ENCODE data around the gene WAS.

Gene WAS

DNA sequence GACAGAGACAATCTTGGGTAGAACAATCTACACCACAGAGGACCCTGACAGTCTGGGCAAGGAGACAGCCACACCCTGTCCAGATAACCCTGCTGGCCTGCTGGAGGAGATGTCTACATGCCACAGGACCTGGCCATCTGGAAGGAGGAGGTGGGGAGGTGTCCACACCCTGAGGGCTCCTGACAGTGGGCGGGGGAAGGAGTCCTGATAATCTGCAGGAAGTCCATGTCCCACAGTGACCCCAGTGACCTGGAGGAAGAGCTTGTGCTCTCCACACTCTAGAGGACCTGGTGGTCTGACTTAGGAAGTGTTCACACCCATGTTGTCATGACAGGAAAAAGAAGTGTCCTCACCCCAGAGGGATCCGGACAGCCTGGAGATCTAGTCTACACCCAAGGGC is 18.4 kb downstream of the WAS start:
- FAIRE-seq (no peak), DNase-seq (ENCODE audit: insufficient read length) (no peak)
- no peak for TF ChIP-seq POLR2AphosphoS5 (IDR thresholded peaks at IDR 0.05; ENCODE audit: low read depth, low read length)
- no peak for TF ChIP-seq POLR2A (IDR thresholded peaks at IDR 0.05; ENCODE audit: low read depth, low read length)
- no peak for TF ChIP-seq TAF1 (IDR thresholded peaks at IDR 0.05; ENCODE audit: borderline replicate concordance, low read depth, low read length)

DNA sequence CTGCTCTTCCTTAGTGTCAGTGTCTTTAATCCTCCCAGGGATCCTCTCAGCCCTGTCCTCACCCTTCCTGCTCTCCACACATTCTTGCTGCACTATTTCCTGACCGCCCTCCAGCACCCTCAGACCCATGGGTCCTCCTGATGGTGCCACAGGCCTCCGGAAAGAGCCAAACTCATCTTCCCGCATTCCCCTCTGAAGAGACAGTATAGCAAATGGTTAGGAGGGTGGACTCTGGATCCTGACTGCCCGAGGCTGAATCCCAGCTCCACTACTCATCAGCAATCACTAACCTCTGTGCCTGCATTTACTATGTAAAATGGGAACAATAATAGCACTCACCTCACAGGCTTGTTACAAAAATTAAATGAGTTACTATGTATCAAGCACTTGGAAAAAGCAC is 19.1 kb downstream of the WAS start:
- TF ChIP-seq POLR2AphosphoS5 (IDR thresholded peaks at IDR 0.05; ENCODE audit: low read depth, low read length), result no peak
- TF ChIP-seq POLR2A (IDR thresholded peaks at IDR 0.05; ENCODE audit: low read depth, low read length), result no peak
- TF ChIP-seq TAF1 (IDR thresholded peaks at IDR 0.05; ENCODE audit: borderline replicate concordance, low read depth, low read length), result no peak
- FAIRE-seq (no peak), DNase-seq (ENCODE audit: insufficient read length) (no peak)

DNA sequence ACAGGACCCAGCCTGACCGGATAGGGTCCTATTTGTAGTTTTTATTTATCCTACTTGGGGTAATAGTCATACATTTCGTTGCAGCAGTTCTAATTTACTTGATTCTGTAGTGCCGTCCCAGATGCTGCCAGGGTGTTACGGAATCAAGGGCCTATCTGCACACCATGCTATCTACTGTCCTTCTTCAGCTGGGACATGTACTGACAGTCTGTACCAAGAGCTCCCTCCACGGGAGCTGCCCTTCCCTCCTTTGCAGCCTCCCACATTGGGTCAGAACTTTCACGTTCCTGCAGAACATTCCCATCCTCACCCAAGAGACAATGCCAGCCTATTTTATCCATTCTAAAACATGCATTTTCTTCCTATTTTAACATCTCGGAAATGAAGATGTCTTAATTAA is 19.6 kb downstream of the WAS start:
- DNase-seq (ENCODE audit: insufficient read length) (no peak), FAIRE-seq (no peak)
- no peak for TF ChIP-seq POLR2AphosphoS5 (IDR thresholded peaks at IDR 0.05; ENCODE audit: low read depth, low read length)
- no peak for TF ChIP-seq TAF1 (IDR thresholded peaks at IDR 0.05; ENCODE audit: borderline replicate concordance, low read depth, low read length)
- TF ChIP-seq POLR2A (IDR thresholded peaks at IDR 0.05; ENCODE audit: low read depth, low read length), result no peak

- TF ChIP-seq POLR2A (IDR thresholded peaks at IDR 0.05; ENCODE audit: low read depth, low read length), result no peak
- TF ChIP-seq TAF1 (IDR thresholded peaks at IDR 0.05; ENCODE audit: borderline replicate concordance, low read depth, low read length), result no peak
- TF ChIP-seq POLR2AphosphoS5 (IDR thresholded peaks at IDR 0.05; ENCODE audit: low read depth, low read length), result no peak
- no peak for FAIRE-seq
- DNase-seq (ENCODE audit: insufficient read length), result no peak
These were observed 20.3 kb downstream of the WAS start for GRCh38 chrX:48703642-48704481.

- TF ChIP-seq POLR2AphosphoS5 (IDR thresholded peaks at IDR 0.05; ENCODE audit: low read depth, low read length) (no peak), TAF1 (IDR thresholded peaks at IDR 0.05; ENCODE audit: borderline replicate concordance, low read depth, low read length) (no peak), POLR2A (IDR thresholded peaks at IDR 0.05; ENCODE audit: low read depth, low read length) (no peak)
- FAIRE-seq, result no peak
- no peak for DNase-seq (ENCODE audit: insufficient read length)
These were observed 22.3 kb downstream of the WAS start for GRCh38 chrX:48705871-48706270.

- TF ChIP-seq POLR2A (IDR thresholded peaks at IDR 0.05; ENCODE audit: low read depth, low read length) (no peak), TAF1 (IDR thresholded peaks at IDR 0.05; ENCODE audit: borderline replicate concordance, low read depth, low read length) (no peak), POLR2AphosphoS5 (IDR thresholded peaks at IDR 0.05; ENCODE audit: low read depth, low read length) (no peak)
- DNase-seq (ENCODE audit: insufficient read length) (no peak), FAIRE-seq (no peak)
These were observed 26.0 kb downstream of the WAS start for GRCh38 chrX:48709522-48710112.

- FAIRE-seq (no peak), DNase-seq (ENCODE audit: insufficient read length) (no peak)
- TF ChIP-seq POLR2AphosphoS5 (IDR thresholded peaks at IDR 0.05; ENCODE audit: low read depth, low read length) (no peak), POLR2A (IDR thresholded peaks at IDR 0.05; ENCODE audit: low read depth, low read length) (no peak), TAF1 (IDR thresholded peaks at IDR 0.05; ENCODE audit: borderline replicate concordance, low read depth, low read length) (no peak)
These were observed 27.7 kb downstream of the WAS start for GRCh38 chrX:48711162-48711928.

GRCh38 chrX:48711929-48712505 is 28.4 kb downstream of the WAS start:
- TF ChIP-seq TAF1 (IDR thresholded peaks at IDR 0.05; ENCODE audit: borderline replicate concordance, low read depth, low read length), result no peak
- TF ChIP-seq POLR2A (IDR thresholded peaks at IDR 0.05; ENCODE audit: low read depth, low read length), result no peak
- no peak for TF ChIP-seq POLR2AphosphoS5 (IDR thresholded peaks at IDR 0.05; ENCODE audit: low read depth, low read length)
- no peak for FAIRE-seq
- no peak for DNase-seq (ENCODE audit: insufficient read length)

DNA sequence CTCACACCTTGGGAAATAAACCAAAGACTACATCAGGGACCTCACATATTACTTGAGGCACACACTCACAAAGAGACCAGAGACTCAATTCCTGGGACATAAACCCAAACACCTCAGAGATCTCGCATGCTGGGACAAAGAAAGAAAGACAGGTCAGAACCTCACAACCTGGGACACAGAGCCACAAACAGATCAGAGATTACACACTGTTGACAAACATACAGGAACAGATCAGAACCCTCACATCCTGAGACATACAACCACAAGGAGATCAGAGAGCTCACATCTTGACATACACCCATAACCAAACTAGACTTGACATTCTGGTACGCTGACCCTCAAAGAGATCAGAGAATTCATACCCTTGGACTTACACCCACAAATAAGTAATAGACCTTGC is 30.2 kb downstream of the WAS start:
- FAIRE-seq (no peak), DNase-seq (ENCODE audit: insufficient read length) (no peak)
- no peak for TF ChIP-seq POLR2A (IDR thresholded peaks at IDR 0.05; ENCODE audit: low read depth, low read length)
- no peak for TF ChIP-seq TAF1 (IDR thresholded peaks at IDR 0.05; ENCODE audit: borderline replicate concordance, low read depth, low read length)
- no peak for TF ChIP-seq POLR2AphosphoS5 (IDR thresholded peaks at IDR 0.05; ENCODE audit: low read depth, low read length)

- FAIRE-seq (no peak), DNase-seq (ENCODE audit: insufficient read length) (no peak)
- TF ChIP-seq POLR2A (IDR thresholded peaks at IDR 0.05; ENCODE audit: low read depth, low read length), result no peak
- TF ChIP-seq POLR2AphosphoS5 (IDR thresholded peaks at IDR 0.05; ENCODE audit: low read depth, low read length), result no peak
- TF ChIP-seq TAF1 (IDR thresholded peaks at IDR 0.05; ENCODE audit: borderline replicate concordance, low read depth, low read length), result no peak
These were observed 31.0 kb downstream of the WAS start for GRCh38 chrX:48714573-48714972.

GRCh38 chrX:48715072-48715471 is 31.5 kb downstream of the WAS start:
- no peak for FAIRE-seq
- TF ChIP-seq TAF1 (IDR thresholded peaks at IDR 0.05; ENCODE audit: borderline replicate concordance, low read depth, low read length) (no peak), POLR2A (IDR thresholded peaks at IDR 0.05; ENCODE audit: low read depth, low read length) (no peak), POLR2AphosphoS5 (IDR thresholded peaks at IDR 0.05; ENCODE audit: low read depth, low read length) (no peak)
- DNase-seq (ENCODE audit: insufficient read length), result no peak
